ENCODE data around the gene CALCA.
A peak's percentile ranks its signal among the peaks of the same experiment; 100 is the strongest.

CALCA gene

GRCh38 chr11:14981507-14981906, 9.4 kb upstream of the CALCA start:
- H3K9me3 Mint-ChIP-seq, result no peaks in the 10 kb centered on the region
- H3K36me3 Mint-ChIP-seq (ENCODE audit: low read depth), result no peaks in the 10 kb centered on the region
- no peaks in the 10 kb centered on the region for H3K4me1 Mint-ChIP-seq
- no peak for DNase-seq
- no peak overlapping the region for H3K4me3 Mint-ChIP-seq
- no peak overlapping the region for H3K27ac Mint-ChIP-seq
- H3K27me3 Mint-ChIP-seq (ENCODE audit: low read depth, poor library complexity), result peaks cover 51% of the 10 kb centered on the region
- no peak for TF ChIP-seq CTCF (IDR thresholded peaks at IDR 0.05)

- H3K27me3 Mint-ChIP-seq (ENCODE audit: low read depth, poor library complexity), result peaks cover 54% of the 10 kb centered on the region
Observed at GRCh38 chr11:14980854-14981253, 8.7 kb upstream of the CALCA start.

DNA sequence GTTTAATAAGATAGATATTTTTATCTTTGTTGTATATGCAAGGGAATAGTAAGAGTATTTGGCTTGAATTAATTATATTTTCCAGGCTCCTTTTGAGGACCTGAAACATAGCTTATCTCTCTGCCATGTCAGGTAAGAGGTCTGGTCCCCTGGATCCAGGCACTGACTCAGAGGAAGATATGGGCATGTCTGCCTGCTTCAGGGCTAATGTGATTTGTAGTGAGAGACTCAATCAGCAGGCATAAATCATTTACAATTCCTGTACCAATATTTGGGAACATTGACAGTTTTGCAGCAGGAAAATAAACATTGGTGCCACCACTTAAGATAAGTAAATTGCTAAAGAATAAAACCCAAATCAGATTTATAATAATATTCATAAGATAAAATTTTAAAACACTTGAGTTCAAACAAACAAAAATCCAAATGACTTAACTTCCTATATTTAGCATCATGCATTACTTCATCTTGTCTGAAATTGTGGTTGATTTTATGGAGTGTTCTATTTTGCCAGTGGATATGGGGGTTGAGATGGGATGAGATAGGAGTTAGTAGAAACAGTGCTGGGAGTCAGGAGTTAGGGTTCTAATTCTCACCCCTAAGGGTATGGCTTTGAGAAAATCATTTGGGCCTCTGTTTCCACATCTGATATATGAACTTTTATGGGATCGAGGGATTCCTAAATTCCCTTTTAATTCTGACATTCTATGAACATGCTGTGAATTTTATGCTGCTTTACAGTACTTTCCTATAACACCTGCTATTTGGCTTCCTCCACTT, 5.1 kb upstream of the CALCA start:
- Mint-ChIP-seq H3K4me3 (no peak overlapping the region), H3K4me1 (peaks cover 32% of the 10 kb centered on the region), H3K9me3 (no peaks in the 10 kb centered on the region), H3K27ac (no peak overlapping the region), H3K27me3 (ENCODE audit: low read depth, poor library complexity) (peaks cover 83% of the 10 kb centered on the region), H3K36me3 (ENCODE audit: low read depth) (no peaks in the 10 kb centered on the region)
- no peak for TF ChIP-seq CTCF (IDR thresholded peaks at IDR 0.05)
- no peak for DNase-seq

More at GRCh38 chr11:14980854-14981253, 8.7 kb upstream of the CALCA start:
- no peaks in the 10 kb centered on the region for H3K36me3 Mint-ChIP-seq (ENCODE audit: low read depth)
- TF ChIP-seq CTCF (IDR thresholded peaks at IDR 0.05), result no peak
- no peak overlapping the region for H3K27ac Mint-ChIP-seq
- no peaks in the 10 kb centered on the region for H3K9me3 Mint-ChIP-seq
- DNase-seq, result no peak
- no peak overlapping the region for H3K4me3 Mint-ChIP-seq
- peaks cover 2% of the 10 kb centered on the region for H3K4me1 Mint-ChIP-seq

DNA sequence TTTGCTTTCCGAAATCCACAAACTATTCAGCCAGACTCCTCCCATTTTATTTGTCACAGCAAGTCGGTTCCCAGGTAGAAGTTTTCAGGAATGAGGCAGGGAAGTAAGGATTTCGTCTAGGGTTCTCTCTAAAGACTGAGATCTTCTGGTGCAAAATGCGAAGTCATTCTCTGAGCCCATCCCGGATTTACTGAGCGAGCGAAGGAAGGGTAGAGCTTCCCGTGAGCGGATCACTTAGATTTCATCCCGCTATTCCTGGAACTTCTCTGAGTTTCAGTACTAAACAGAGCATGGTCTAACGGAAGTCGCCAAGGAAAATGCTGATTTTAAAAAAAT, 3.1 kb upstream of the CALCA start:
- TF ChIP-seq CTCF (IDR thresholded peaks at IDR 0.05), result no peak
- Mint-ChIP-seq H3K27me3 (ENCODE audit: low read depth, poor library complexity) (peaks cover 92% of the 10 kb centered on the region), H3K27ac (no peak overlapping the region), H3K36me3 (ENCODE audit: low read depth) (no peaks in the 10 kb centered on the region), H3K4me1 (peaks cover 38% of the 10 kb centered on the region), H3K4me3 (peak overlapping the region; percentile 78), H3K9me3 (no peaks in the 10 kb centered on the region)
- peak; percentile 4 for DNase-seq

- Mint-ChIP-seq H3K27me3 (ENCODE audit: low read depth, poor library complexity) (peaks cover 93% of the 10 kb centered on the region), H3K9me3 (no peaks in the 10 kb centered on the region), H3K4me3 (peak overlapping the region; percentile 78), H3K27ac (no peak overlapping the region), H3K36me3 (ENCODE audit: low read depth) (no peaks in the 10 kb centered on the region), H3K4me1 (peaks cover 38% of the 10 kb centered on the region)
- peak; percentile 67 for DNase-seq
- TF ChIP-seq CTCF (IDR thresholded peaks at IDR 0.05), result peak; percentile 81
Observed at GRCh38 chr11:14974515-14975251, 2.5 kb upstream of the CALCA start.
